ENCODE measurements around the gene HMGB4. TPM values are rescaled to one million over a fixed set of nuclear protein-coding genes. Genes with fewer than 3 reads are reported as not detected.

HMGB4 gene
- total RNA-seq, 4 donors from 2014 or later = not detected

GRCh38 chr1:33848205-33848937 is 15.5 kb upstream of the HMGB4 start:
- WGBS = 57% methylated on average over 4 of the region's 4 CpGs
- H3K27me3 ChIP-seq = no peaks in the 10 kb centered on the region
- no peak for DNase-seq (ENCODE audit: extremely low spot score)
- H3K4me3 ChIP-seq = no peak overlapping the region
- no peaks in the 10 kb centered on the region for H3K4me1 ChIP-seq
- TF ChIP-seq POLR2A (IDR thresholded peaks at IDR 0.05; ENCODE audit: low read depth) (no peak), CTCF (IDR thresholded peaks at IDR 0.05) (no peak), POLR2AphosphoS5 (IDR thresholded peaks at IDR 0.05) (no peak), EP300 (IDR thresholded peaks at IDR 0.05) (no peak)
- H3K36me3 ChIP-seq = no peaks in the 10 kb centered on the region
- intact Hi-C loops (cut with DNase I) = no loop called here
- H3K27ac ChIP-seq (replicated peaks in 1 of 4) = no peak overlapping the region
- H3K9me3 ChIP-seq = no peaks in the 10 kb centered on the region

GRCh38 chr1:33849211-33849610 is 14.7 kb upstream of the HMGB4 start:
- DNase-seq (ENCODE audit: extremely low spot score) = no peak
- Histone ChIP-seq H3K27ac (replicated peaks in 1 of 4) (no peak overlapping the region), H3K36me3 (no peaks in the 10 kb centered on the region), H3K4me3 (no peak overlapping the region), H3K4me1 (no peaks in the 10 kb centered on the region), H3K9me3 (no peaks in the 10 kb centered on the region), H3K27me3 (no peaks in the 10 kb centered on the region)
- intact Hi-C loops (cut with DNase I) = no loop called here
- TF ChIP-seq POLR2A (IDR thresholded peaks at IDR 0.05; ENCODE audit: low read depth) (no peak), CTCF (IDR thresholded peaks at IDR 0.05) (no peak), EP300 (IDR thresholded peaks at IDR 0.05) (no peak), POLR2AphosphoS5 (IDR thresholded peaks at IDR 0.05) (no peak)
- 82% methylated on average over 1 of the region's 1 CpG for WGBS

- no peak for DNase-seq (ENCODE audit: extremely low spot score)
- TF ChIP-seq POLR2AphosphoS5 (IDR thresholded peaks at IDR 0.05) (no peak), CTCF (IDR thresholded peaks at IDR 0.05) (no peak), EP300 (IDR thresholded peaks at IDR 0.05) (no peak), POLR2A (IDR thresholded peaks at IDR 0.05; ENCODE audit: low read depth) (no peak)
- 85% methylated on average over 1 of the region's 1 CpG for WGBS
Observed at GRCh38 chr1:33850481-33850880, 13.4 kb upstream of the HMGB4 start.

GRCh38 chr1:33852711-33853110 is 11.2 kb upstream of the HMGB4 start:
- TF ChIP-seq POLR2AphosphoS5 (IDR thresholded peaks at IDR 0.05) (no peak), POLR2A (IDR thresholded peaks at IDR 0.05; ENCODE audit: low read depth) (no peak), CTCF (IDR thresholded peaks at IDR 0.05) (no peak), EP300 (IDR thresholded peaks at IDR 0.05) (no peak)
- DNase-seq (ENCODE audit: extremely low spot score) = no peak
- Histone ChIP-seq H3K27ac (replicated peaks in 1 of 4) (no peak overlapping the region), H3K4me1 (no peaks in the 10 kb centered on the region), H3K36me3 (no peaks in the 10 kb centered on the region), H3K27me3 (peaks cover 0 to 25% (median 0%) of the 10 kb centered on the region in 4 donors), H3K4me3 (no peak overlapping the region), H3K9me3 (no peaks in the 10 kb centered on the region)
- intact Hi-C loops (cut with DNase I) = no loop called here

More at GRCh38 chr1:33850481-33850880, 13.4 kb upstream of the HMGB4 start:
- H3K4me3 ChIP-seq = no peak overlapping the region
- H3K27me3 ChIP-seq = peaks cover 0 to 6% (median 0%) of the 10 kb centered on the region in 4 donors
- H3K9me3 ChIP-seq = no peaks in the 10 kb centered on the region
- H3K27ac ChIP-seq (replicated peaks in 1 of 4) = no peak overlapping the region
- H3K4me1 ChIP-seq = no peaks in the 10 kb centered on the region
- intact Hi-C loops (cut with DNase I) = no loop called here
- no peaks in the 10 kb centered on the region for H3K36me3 ChIP-seq

GRCh38 chr1:33853431-33853830 is 10.4 kb upstream of the HMGB4 start:
- Histone ChIP-seq H3K27ac (replicated peaks in 1 of 4) (no peak overlapping the region), H3K4me1 (no peaks in the 10 kb centered on the region), H3K27me3 (peaks cover 0 to 25% (median 0%) of the 10 kb centered on the region in 4 donors), H3K9me3 (no peaks in the 10 kb centered on the region), H3K36me3 (no peaks in the 10 kb centered on the region), H3K4me3 (no peak overlapping the region)
- intact Hi-C loops (cut with DNase I) = no loop called here
- WGBS = 32% methylated on average over 1 of the region's 1 CpG
- DNase-seq (ENCODE audit: extremely low spot score) = no peak
- no peak for TF ChIP-seq EP300 (IDR thresholded peaks at IDR 0.05)
- no peak for TF ChIP-seq CTCF (IDR thresholded peaks at IDR 0.05)
- no peak for TF ChIP-seq POLR2A (IDR thresholded peaks at IDR 0.05; ENCODE audit: low read depth)
- TF ChIP-seq POLR2AphosphoS5 (IDR thresholded peaks at IDR 0.05) = no peak

Data from esophagus muscularis mucosa (tissue), 4 donors.